Measurements from ENCODE around the gene SPTLC2.

GRCh38 chr14:77516126-77516525 lies 100.3 kb downstream of the SPTLC2 start:
- TF ChIP-seq ZNF565 (CRISPR knock-in tag; conservative IDR thresholded peaks at IDR 0.05; ENCODE audit: low read depth) (no peak), ZFP3 (CRISPR knock-in tag; IDR thresholded peaks at IDR 0.05) (no peak), ESRRG (CRISPR knock-in tag; IDR thresholded peaks at IDR 0.05) (no peak), ZFP30 (CRISPR knock-in tag; IDR thresholded peaks at IDR 0.05) (no peak), SNAI2 (CRISPR knock-in tag; IDR thresholded peaks at IDR 0.05) (no peak), TCF4 (CRISPR knock-in tag; IDR thresholded peaks at IDR 0.05; ENCODE audit: borderline replicate concordance) (no peak), ZNF8 (CRISPR knock-in tag; IDR thresholded peaks at IDR 0.05) (no peak), BACH2 (CRISPR knock-in tag; IDR thresholded peaks at IDR 0.05; ENCODE audit: borderline replicate concordance) (no peak), OSR1 (CRISPR knock-in tag; IDR thresholded peaks at IDR 0.05) (no peak), PATZ1 (CRISPR knock-in tag; IDR thresholded peaks at IDR 0.05; ENCODE audit: borderline replicate concordance) (no peak), GLIS3 (CRISPR knock-in tag; IDR thresholded peaks at IDR 0.05) (no peak), RARB (CRISPR knock-in tag; IDR thresholded peaks at IDR 0.05) (no peak), ARNTL (CRISPR knock-in tag; IDR thresholded peaks at IDR 0.05; ENCODE audit: borderline replicate concordance, low read depth) (no peak)
